Measurements from ENCODE around the gene PRPF38A. TPM values are rescaled to one million over a fixed set of nuclear protein-coding genes. Genes with fewer than 3 reads are reported as not detected.

PRPF38A gene
- total and polyA plus RNA-seq, 2 donors from 2014 or later = 19.0 to 46.7 TPM

GRCh38 chr1:52460694-52461093 is 56.3 kb downstream of the PRPF38A start:
- H3K4me3 ChIP-seq (ENCODE audit: low read length in 3 of 3) = no peak overlapping the region
- FAIRE-seq (no peak), DNase-seq (no peak)
- no peaks in the 10 kb centered on the region for H3K4me1 ChIP-seq (ENCODE audit: control insufficient read depth in 2 of 3, insufficient read depth in 2 of 3, low read depth in 1 of 3, low read length in 3 of 3)
- H3K9ac ChIP-seq (ENCODE audit: low read length in 3 of 3) = no peak overlapping the region
- H3K36me3 ChIP-seq (ENCODE audit: control insufficient read depth in 2 of 3, insufficient read depth in 3 of 3, low read length in 3 of 3) = no peaks in the 10 kb centered on the region
- no peaks in the 10 kb centered on the region for H3K27me3 ChIP-seq (ENCODE audit: control insufficient read depth, insufficient read depth, low read length)
- no peak for TF ChIP-seq CTCF (IDR thresholded peaks at IDR 0.05; ENCODE audit: borderline replicate concordance, extremely low read depth, insufficient read depth)
- intact Hi-C loops (cut with DNase I) = no loop called here
- no peaks in the 10 kb centered on the region for H3K9me3 ChIP-seq (ENCODE audit: control insufficient read depth in 2 of 3, insufficient read depth in 1 of 3, low read length in 3 of 3)
- H3K27ac ChIP-seq (ENCODE audit: low read depth in 2 of 2, low read length in 2 of 2) = no peak overlapping the region

- H3K27ac ChIP-seq (ENCODE audit: low read depth in 2 of 2, low read length in 2 of 2) = no peak overlapping the region
- H3K4me1 ChIP-seq (ENCODE audit: control insufficient read depth in 2 of 3, insufficient read depth in 2 of 3, low read depth in 1 of 3, low read length in 3 of 3) = no peaks in the 10 kb centered on the region
- TF ChIP-seq CTCF (IDR thresholded peaks at IDR 0.05; ENCODE audit: borderline replicate concordance, extremely low read depth, insufficient read depth) = no peak
- H3K4me3 ChIP-seq (ENCODE audit: low read length in 3 of 3) = no peak overlapping the region
- no peaks in the 10 kb centered on the region for H3K27me3 ChIP-seq (ENCODE audit: control insufficient read depth, insufficient read depth, low read length)
- no peaks in the 10 kb centered on the region for H3K9me3 ChIP-seq (ENCODE audit: control insufficient read depth in 2 of 3, insufficient read depth in 1 of 3, low read length in 3 of 3)
- intact Hi-C loops (cut with DNase I) = no loop called here
- FAIRE-seq (no peak), DNase-seq (no peak)
- H3K36me3 ChIP-seq (ENCODE audit: control insufficient read depth in 2 of 3, insufficient read depth in 3 of 3, low read length in 3 of 3) = no peaks in the 10 kb centered on the region
- H3K9ac ChIP-seq (ENCODE audit: low read length in 3 of 3) = no peak overlapping the region
These were observed 57.4 kb downstream of the PRPF38A start for GRCh38 chr1:52461821-52462220.

GRCh38 chr1:52463891-52464290 is 59.5 kb downstream of the PRPF38A start:
- H3K36me3 ChIP-seq (ENCODE audit: control insufficient read depth in 2 of 3, insufficient read depth in 3 of 3, low read length in 3 of 3) = no peaks in the 10 kb centered on the region
- TF ChIP-seq CTCF (IDR thresholded peaks at IDR 0.05; ENCODE audit: borderline replicate concordance, extremely low read depth, insufficient read depth) = no peak

GRCh38 chr1:52469108-52469507 is 64.7 kb downstream of the PRPF38A start:
- H3K4me3 ChIP-seq (ENCODE audit: low read length in 3 of 3) = no peak overlapping the region
- FAIRE-seq (no peak), DNase-seq (no peak)
- no peak overlapping the region for H3K9ac ChIP-seq (ENCODE audit: low read length in 3 of 3)
- H3K27ac ChIP-seq (ENCODE audit: low read depth in 2 of 2, low read length in 2 of 2) = no peak overlapping the region
- intact Hi-C loops (cut with DNase I) = no loop called here
- H3K27me3 ChIP-seq (ENCODE audit: control insufficient read depth, insufficient read depth, low read length) = no peaks in the 10 kb centered on the region
- no peaks in the 10 kb centered on the region for H3K9me3 ChIP-seq (ENCODE audit: control insufficient read depth in 2 of 3, insufficient read depth in 1 of 3, low read length in 3 of 3)
- no peak for TF ChIP-seq CTCF (IDR thresholded peaks at IDR 0.05; ENCODE audit: borderline replicate concordance, extremely low read depth, insufficient read depth)
- H3K36me3 ChIP-seq (ENCODE audit: control insufficient read depth in 2 of 3, insufficient read depth in 3 of 3, low read length in 3 of 3) = no peaks in the 10 kb centered on the region
- peaks cover 0 to 3% (median 0%) of the 10 kb centered on the region in 3 donors for H3K4me1 ChIP-seq (ENCODE audit: control insufficient read depth in 2 of 3, insufficient read depth in 2 of 3, low read depth in 1 of 3, low read length in 3 of 3)

More at GRCh38 chr1:52463891-52464290, 59.5 kb downstream of the PRPF38A start:
- Histone ChIP-seq H3K27ac (ENCODE audit: low read depth in 2 of 2, low read length in 2 of 2) (no peak overlapping the region), H3K27me3 (ENCODE audit: control insufficient read depth, insufficient read depth, low read length) (no peaks in the 10 kb centered on the region), H3K4me1 (ENCODE audit: control insufficient read depth in 2 of 3, insufficient read depth in 2 of 3, low read depth in 1 of 3, low read length in 3 of 3) (peaks cover 0 to 3% (median 0%) of the 10 kb centered on the region in 3 donors), H3K9me3 (ENCODE audit: control insufficient read depth in 2 of 3, insufficient read depth in 1 of 3, low read length in 3 of 3) (no peaks in the 10 kb centered on the region), H3K4me3 (ENCODE audit: low read length in 3 of 3) (no peak overlapping the region), H3K9ac (ENCODE audit: low read length in 3 of 3) (no peak overlapping the region)
- no peak for FAIRE-seq
- intact Hi-C loops (cut with DNase I) = no loop called here
- DNase-seq = no peak

Measured in kidney (tissue), 14 donors.